Panc1 (cell line): ENCODE measurements around the gene NOSTRIN. TPM values are rescaled to one million over a fixed set of nuclear protein-coding genes. Genes with fewer than 3 reads are reported as not detected.

Source experiments
- ATAC-seq: fragments of 200-7000 bp; cut with Tn5 transposase; 2 replicates; pipeline ENCODE4 v1.9.1; 2020; ENCODE audit warnings: mild to moderate bottlenecking, moderate library complexity
- BruUV-seq: library from RNA; stranded (reverse); fragments of 400-500 nt; replicated peaks from 2 replicates; lab custom pipeline; 2021; lab: Mats Ljungman, UMichigan
- CTCF ChIA-PET: fragments of 300-600 bp; sonication (Branson Sonifier 250); formaldehyde crosslinking; loops from one replicate; lab custom pipeline; 2022; ENCODE audit warnings: antibody characterized with exemption; lab: Charles Lee
- POLR2A ChIA-PET: fragments of 300-600 bp; sonication (Branson Sonifier 250); formaldehyde crosslinking; loops from one replicate; lab custom pipeline; 2022; ENCODE audit warnings: antibody characterized with exemption; lab: Charles Lee
- DNase-seq: peaks from one replicate; pipeline ENCODE4 v3.0.0-alpha.2; 2010; ENCODE audit warnings: low read depth, low spot score
- H3K27ac ChIP-seq: 2 replicates; pipeline ENCODE4 v1.5.1; 2011; ENCODE audit warnings: mild to moderate bottlenecking, low read length, inconsistent platforms
- H3K27me3 ChIP-seq: fragments of 200-500 bp; sonication (Bioruptor generic); 2 replicates; pipeline ENCODE4 v1.6.0; 2014; ENCODE audit warnings: low read length, inconsistent platforms; ENCODE audit not compliant: control insufficient read depth, insufficient read depth
- H3K36me3 ChIP-seq: fragments of 200-500 bp; sonication (Bioruptor generic); 2 replicates; pipeline ENCODE4 v1.5.1; 2014; ENCODE audit warnings: inconsistent platforms, mild to moderate bottlenecking, low read length, moderate library complexity; ENCODE audit not compliant: control insufficient read depth, insufficient read depth
- H3K4me1 ChIP-seq: 2 replicates; pipeline ENCODE4 v1.5.1; 2011; ENCODE audit warnings: inconsistent platforms, mild to moderate bottlenecking, low read length, moderate library complexity; ENCODE audit not compliant: control insufficient read depth, insufficient read depth
- H3K4me3 ChIP-seq, 2 experiments: 2 replicates each; pipeline ENCODE4 v1.5.1; 2011 to 2012; ENCODE audit warnings: low read depth in 2 of 2, low read length in 2 of 2, mild to moderate bottlenecking in 2 of 2, inconsistent platforms in 1 of 2, moderate library complexity in 1 of 2
- H3K9me3 ChIP-seq: fragments of 200-500 bp; sonication (Bioruptor generic); 2 replicates; pipeline ENCODE4 v1.5.1; 2014; ENCODE audit warnings: low read depth, mild to moderate bottlenecking, inconsistent platforms, low read length, moderate library complexity; ENCODE audit not compliant: control insufficient read depth, insufficient read depth
- CTCF ChIP-seq: fragments of 450-650 bp; IDR thresholded peaks from 2 replicates; pipeline ENCODE4 v1.5.1; 2017; ENCODE audit warnings: mild to moderate bottlenecking
- POLR2AphosphoS5 ChIP-seq: IDR thresholded peaks from 2 replicates; pipeline ENCODE4 v1.6.1; 2012; ENCODE audit warnings: mild to moderate bottlenecking, low read depth, low read length, moderate library complexity
- REST ChIP-seq, 2 experiments: IDR thresholded peaks; 2 replicates each; pipeline ENCODE4 v1.6.1; 2011 to 2012; ENCODE audit warnings: low read depth in 2 of 2, control low read depth in 1 of 2, low read length in 1 of 2, mild to moderate bottlenecking in 1 of 2, moderate library complexity in 1 of 2; ENCODE audit not compliant: insufficient read depth in 1 of 2
- SIN3A ChIP-seq: IDR thresholded peaks from 2 replicates; pipeline ENCODE4 v1.6.1; 2012; ENCODE audit warnings: low read depth, mild to moderate bottlenecking, low read length, moderate library complexity, borderline replicate concordance; ENCODE audit not compliant: insufficient read depth
- TCF7L2 ChIP-seq: IDR thresholded peaks from 2 replicates; pipeline ENCODE4 v1.6.1; 2011; ENCODE audit warnings: mild to moderate bottlenecking, low read depth, low read length, inconsistent platforms
- in situ Hi-C: cut with HindIII; loops from 2 replicates; pipeline ENCODE4 v1.10.0; 2016; ENCODE audit warnings: low sequenced_read_pairs, low pct_unique_long_range_greater_than_20kb
- intact Hi-C: fragments of 100-400 bp; cut with micrococcal nuclease; formaldehyde crosslinking; loops from one replicate; pipeline ENCODE4 v1.10.0; 2022; ENCODE audit not compliant: unreplicated experiment
- total RNA-seq: library from RNA; stranded (reverse); gene quantifications from one replicate; pipeline ENCODE4 v1.2.1, GENCODE V29; 2021; ENCODE audit not compliant: unreplicated experiment

NOSTRIN gene
- total RNA-seq, 1 experiment from 2014 or later = not detected

- ChIA-PET POLR2A (no interaction called here), CTCF (interaction anchor here (0.5 kb wide), 1 partner anchor 105 kb away, joined by 4 read pairs; no protein-coding TSS in a partner anchor)
- TF ChIP-seq SIN3A (no peak), TCF7L2 (no peak), REST (IDR thresholded peaks at IDR 0.05; ENCODE audit: insufficient read depth in 1 of 2, low read depth in 2 of 2, low read length in 1 of 2) (no peak)
- Histone ChIP-seq H3K36me3 (no peaks in the 10 kb centered on the region), H3K27me3 (no peaks in the 10 kb centered on the region), H3K4me3 (no peak overlapping the region), H3K9me3 (no peaks in the 10 kb centered on the region), H3K4me1 (no peaks in the 10 kb centered on the region), H3K27ac (no peak overlapping the region)
- DNase-seq (no peak), ATAC-seq (no peak)
- intact Hi-C loops (no loop called here), in situ Hi-C loops (no loop called here)
- BruUV-seq = no TSS peak
Observed at GRCh38 chr2:168780669-168781071, 21.8 kb upstream of the NOSTRIN start.

- H3K27ac ChIP-seq = no peak overlapping the region
- CTCF ChIA-PET = no interaction called here
- in situ Hi-C loops = no loop called here
- no peaks in the 10 kb centered on the region for H3K9me3 ChIP-seq
- DNase-seq = no peak
- TF ChIP-seq TCF7L2 = no peak
- TF ChIP-seq REST (IDR thresholded peaks at IDR 0.05; ENCODE audit: insufficient read depth in 1 of 2, low read depth in 2 of 2, low read length in 1 of 2) = no peak
- no peak for TF ChIP-seq POLR2AphosphoS5
- no peak for TF ChIP-seq CTCF
- no peak for TF ChIP-seq SIN3A
- H3K4me3 ChIP-seq = no peak overlapping the region
- POLR2A ChIA-PET = no interaction called here
- intact Hi-C loops = no loop called here
- no peak for ATAC-seq
- no peaks in the 10 kb centered on the region for H3K36me3 ChIP-seq
- no peaks in the 10 kb centered on the region for H3K4me1 ChIP-seq
- H3K27me3 ChIP-seq = no peaks in the 10 kb centered on the region
- no TSS peak for BruUV-seq
Observed at GRCh38 chr2:168781191-168781817, 21.1 kb upstream of the NOSTRIN start.
